HG02588 (cell line): ENCODE data around the gene PTGFRN.

Source experiments
- ATAC-seq: cut with Tn5 transposase; IDR thresholded peaks from one replicate; pipeline ENCODE4 v1.9.1; 2021; ENCODE audit warnings: mild to moderate bottlenecking, moderate library complexity; ENCODE audit not compliant: unreplicated experiment

Gene PTGFRN

GRCh38 chr1:116991918-116992317 is 82.2 kb downstream of the PTGFRN start:
- no peak for ATAC-seq

GRCh38 chr1:116993286-116993685 is 83.6 kb downstream of the PTGFRN start:
- no peak for ATAC-seq

- ATAC-seq = no peak
These were observed 84.7 kb downstream of the PTGFRN start for GRCh38 chr1:116994411-116994810.

- no peak for ATAC-seq
These were observed 87.3 kb downstream of the PTGFRN start for GRCh38 chr1:116997066-116997465.

GRCh38 chr1:116997636-116998035 is 87.9 kb downstream of the PTGFRN start:
- no peak for ATAC-seq

GRCh38 chr1:116999596-116999995 is 89.9 kb downstream of the PTGFRN start:
- no peak for ATAC-seq

- ATAC-seq = no peak
These were observed 90.4 kb downstream of the PTGFRN start for GRCh38 chr1:117000142-117000541.

GRCh38 chr1:117001254-117001927 is 91.7 kb downstream of the PTGFRN start, which contains the start of gene CD101:
Gene CD101 (plus strand): TSS chr1:117001760. CDS start chr1:117001818, 58 bp downstream.
- peak; percentile 94 for ATAC-seq

- ATAC-seq = no peak
These were observed 93.6 kb downstream of the PTGFRN start for GRCh38 chr1:117003223-117003875.

GRCh38 chr1:117007719-117008013 is 98.0 kb downstream of the PTGFRN start:
- ATAC-seq = no peak

GRCh38 chr1:117008656-117009055 is 98.9 kb downstream of the PTGFRN start:
- no peak for ATAC-seq

GRCh38 chr1:117009132-117009531 is 99.4 kb downstream of the PTGFRN start:
- no peak for ATAC-seq

GRCh38 chr1:117010310-117010969 is 100.7 kb downstream of the PTGFRN start:
- no peak for ATAC-seq

GRCh38 chr1:117011334-117011733 is 101.6 kb downstream of the PTGFRN start:
- no peak for ATAC-seq

GRCh38 chr1:117013309-117013858 is 103.7 kb downstream of the PTGFRN start:
- no peak for ATAC-seq

GRCh38 chr1:117014209-117014608 is 104.5 kb downstream of the PTGFRN start:
- ATAC-seq = no peak

- ATAC-seq = no peak
These were observed 106.0 kb downstream of the PTGFRN start for GRCh38 chr1:117015724-117016123.

- ATAC-seq = peak; percentile 21
These were observed 107.3 kb downstream of the PTGFRN start for GRCh38 chr1:117017062-117017461.

- ATAC-seq = peak; percentile 79
These were observed 107.9 kb downstream of the PTGFRN start for GRCh38 chr1:117017648-117018047.

- no peak for ATAC-seq
These were observed 110.9 kb downstream of the PTGFRN start for GRCh38 chr1:117020526-117021156.

GRCh38 chr1:117022114-117022513 is 112.4 kb downstream of the PTGFRN start:
- no peak for ATAC-seq
